MM.1S (cell line): ENCODE measurements around the gene TMEM123.

Source experiments
- CTCF ChIP-seq: fragments of 300-600 bp; sonication (generic); IDR thresholded peaks from 2 replicates; pipeline ENCODE4 v1.5.1; 2016; ENCODE audit warnings: antibody characterized with exemption, low read length, mixed read lengths
- EZH2 ChIP-seq: fragments of 300-600 bp; sonication (generic); optimal IDR thresholded peaks from 2 replicates; pipeline ENCODE3; 2017; ENCODE audit warnings: low read depth, mild to moderate bottlenecking, antibody characterized with exemption, low read length, mixed read lengths

- TF ChIP-seq CTCF (peak; percentile 69), EZH2 (no peak)
Measured at GRCh38 chr11:102346748-102347461, 105.7 kb downstream of the TMEM123 start, which contains the start of gene BIRC2.
